SK-N-SH (cell line): ENCODE data around the gene RBP3. TPM values are rescaled to one million over a fixed set of nuclear protein-coding genes. Genes with fewer than 3 reads are reported as not detected.

Source experiments
- CTCF ChIA-PET: fragments of 300-600, 350-600 bp; formaldehyde crosslinking; extraction: SDS; loops from one replicate; lab custom pipeline; 2021; lab: Yijun Ruan, JAX
- POLR2A ChIA-PET: fragments of 350-600 bp; sonication (Branson Sonifier 250); formaldehyde crosslinking; extraction: SDS; loops from one replicate; lab custom pipeline; 2020; ENCODE audit warnings: antibody characterized with exemption, inconsistent platforms; lab: Yijun Ruan, JAX
- DNase-seq: peaks from one replicate; pipeline ENCODE4 v3.0.0; 2012
- H2AFZ ChIP-seq: fragments of 200-600 bp; sonication (generic); 2 replicates; pipeline ENCODE4 v1.8.1; 2016; ENCODE audit warnings: antibody characterized with exemption, mild to moderate bottlenecking, low read depth
- H3F3A ChIP-seq: fragments of 200-600 bp; sonication (generic); replicated peaks from 2 replicates; pipeline ENCODE3; 2016; ENCODE audit warnings: antibody characterized with exemption, mild to moderate bottlenecking; ENCODE audit not compliant: insufficient read depth
- H3K27ac ChIP-seq, 2 experiments: fragments of 200-500 bp in 1 of 2; fragments of 200-600 bp in 1 of 2; sonication (Bioruptor generic) in 1 of 2; sonication (generic), shearing (Covaris generic) in 1 of 2; 2 replicates each; pipeline versions ENCODE4 v1.5.1 to v1.6.1; 2014 to 2016; ENCODE audit warnings: low read depth in 2 of 2, inconsistent platforms in 1 of 2, low read length in 1 of 2, mild to moderate bottlenecking in 1 of 2, mixed read lengths in 1 of 2
- H3K27me3 ChIP-seq: fragments of 200-600 bp; sonication (generic), shearing (Covaris generic); 2 replicates; pipeline ENCODE4 v1.6.1; 2016; ENCODE audit warnings: mixed run types; ENCODE audit not compliant: insufficient read depth
- H3K36me3 ChIP-seq, 2 experiments: fragments of 200-500 bp in 1 of 2; fragments of 200-600 bp in 1 of 2; sonication (Bioruptor generic) in 1 of 2; sonication (generic) in 1 of 2; replicated peaks in 1 of 2; 2 replicates each; pipeline versions ENCODE3 to v1.5.1; 2014 to 2016; ENCODE audit warnings: low read length in 1 of 2, mild to moderate bottlenecking in 1 of 2; ENCODE audit not compliant: insufficient read depth in 2 of 2, control insufficient read depth in 1 of 2
- H3K4me1 ChIP-seq, 2 experiments: fragments of 200-500 bp in 1 of 2; fragments of 200-600 bp in 1 of 2; sonication (Bioruptor generic) in 1 of 2; sonication (generic), shearing (Covaris generic) in 1 of 2; 2 replicates each; pipeline versions ENCODE4 v1.5.1 to v1.6.1; 2014 to 2016; ENCODE audit warnings: low read depth in 1 of 2, low read length in 1 of 2, mixed run types in 1 of 2; ENCODE audit not compliant: insufficient read depth in 2 of 2, control insufficient read depth in 1 of 2
- H3K4me2 ChIP-seq: fragments of 200-600 bp; sonication (generic), shearing (Covaris generic); 2 replicates; pipeline ENCODE4 v1.6.1; 2017; ENCODE audit warnings: mixed run types
- H3K4me3 ChIP-seq, 2 experiments: fragments of 200-500 bp in 1 of 2; fragments of 200-600 bp in 1 of 2; sonication (Bioruptor generic) in 1 of 2; sonication (generic), shearing (Covaris generic) in 1 of 2; 2 replicates each; pipeline versions ENCODE4 v1.5.1 to v1.8.1; 2014 to 2016; ENCODE audit warnings: low read depth in 2 of 2, inconsistent platforms in 1 of 2, low read length in 1 of 2, mild to moderate bottlenecking in 1 of 2, mixed read lengths in 1 of 2, moderate library complexity in 1 of 2
- H3K79me2 ChIP-seq: fragments of 200-600 bp; sonication (generic); 2 replicates; pipeline ENCODE4 v1.8.1; 2017; ENCODE audit warnings: mild to moderate bottlenecking; ENCODE audit not compliant: insufficient read depth
- H3K9ac ChIP-seq: fragments of 200-600 bp; sonication (generic); 2 replicates; pipeline ENCODE4 v1.6.1; 2017; ENCODE audit warnings: mixed run types
- H3K9me2 ChIP-seq: fragments of 200-600 bp; sonication (generic); 2 replicates; pipeline ENCODE4 v1.6.1; 2017; ENCODE audit warnings: mixed run types
- H3K9me3 ChIP-seq: fragments of 200-600 bp; sonication (generic); 2 replicates; pipeline ENCODE4 v1.6.1; 2017; ENCODE audit warnings: mixed run types, mild to moderate bottlenecking, moderate library complexity
- H4K20me1 ChIP-seq: fragments of 200-600 bp; sonication (generic); 2 replicates; pipeline ENCODE4 v1.6.1; 2017; ENCODE audit warnings: mild to moderate bottlenecking, mixed run types; ENCODE audit not compliant: insufficient read depth
- CHD2 ChIP-seq: fragments of 150-350 bp; IDR thresholded peaks from 2 replicates; pipeline ENCODE4 v1.6.1; 2018; ENCODE audit warnings: low read length; ENCODE audit not compliant: partially characterized antibody
- ELF1 ChIP-seq: IDR thresholded peaks from 2 replicates; pipeline ENCODE4 v1.4.0; 2012
- EP300 ChIP-seq, 2 experiments: IDR thresholded peaks; 2 replicates each; pipeline versions ENCODE4 v1.4.0 to v1.6.1; 2012; ENCODE audit warnings: borderline replicate concordance in 1 of 2, low read depth in 1 of 2, low read length in 1 of 2
- EZH2phosphoT487 ChIP-seq: fragments of 200-600 bp; sonication (generic); IDR thresholded peaks from 2 replicates; pipeline ENCODE4 v1.6.1; 2017; ENCODE audit warnings: low read depth, mixed run types, mild to moderate bottlenecking, antibody characterized with exemption, moderate library complexity, borderline replicate concordance
- FOSL2 ChIP-seq: IDR thresholded peaks from 2 replicates; pipeline ENCODE4 v1.4.0; 2012; ENCODE audit warnings: low read depth, mild to moderate bottlenecking, moderate library complexity, borderline replicate concordance
- GABPA ChIP-seq: IDR thresholded peaks from 2 replicates; pipeline ENCODE4 v1.4.0; 2012; ENCODE audit warnings: low read depth, mild to moderate bottlenecking
- GATA2 ChIP-seq: sonication (generic); formaldehyde crosslinking; IDR thresholded peaks from 2 replicates; pipeline ENCODE4 v1.5.0; 2020; ENCODE audit warnings: mild to moderate bottlenecking, missing genetic modification reagents
- MXI1 ChIP-seq: IDR thresholded peaks from 2 replicates; pipeline ENCODE4 v1.6.1; 2012; ENCODE audit warnings: mild to moderate bottlenecking, low read depth, low read length, improper control_type of control experiment
- NFIC ChIP-seq: IDR thresholded peaks from 2 replicates; pipeline ENCODE4 v1.4.0; 2012; ENCODE audit warnings: borderline replicate concordance
- NRF1 ChIP-seq: IDR thresholded peaks from 2 replicates; pipeline ENCODE4 v1.6.1; 2012; ENCODE audit warnings: low read depth, mild to moderate bottlenecking, low read length
- RFX5 ChIP-seq: IDR thresholded peaks from 2 replicates; pipeline ENCODE4 v1.6.1; 2012; ENCODE audit warnings: mild to moderate bottlenecking, improper control_type of control experiment, low read length
- RXRA ChIP-seq: IDR thresholded peaks from 2 replicates; pipeline ENCODE4 v1.4.0; 2012; ENCODE audit warnings: low read depth, mild to moderate bottlenecking, borderline replicate concordance
- SIN3A ChIP-seq: IDR thresholded peaks from 2 replicates; pipeline ENCODE4 v1.6.1; 2012; ENCODE audit warnings: low read depth, mild to moderate bottlenecking, low read length, moderate library complexity, borderline replicate concordance
- TAF1 ChIP-seq: IDR thresholded peaks from 2 replicates; pipeline ENCODE4 v1.6.1; 2012; ENCODE audit warnings: low read depth, mild to moderate bottlenecking, low read length, moderate library complexity, borderline replicate concordance
- TEAD4 ChIP-seq: IDR thresholded peaks from 2 replicates; pipeline ENCODE4 v1.4.0; 2012; ENCODE audit warnings: mild to moderate bottlenecking, borderline replicate concordance; ENCODE audit not compliant: insufficient read depth
- YY1 ChIP-seq: IDR thresholded peaks from 2 replicates; pipeline ENCODE4 v1.4.0; 2012; ENCODE audit warnings: low read depth, mild to moderate bottlenecking
- WGBS: methylation state at CpG from one replicate; pipeline ENCODE4 v1.1.6; 2017; ENCODE audit warnings: low lambda C conversion rate; 5-methylcytosine and 5-hydroxymethylcytosine counted together
- polyA plus RNA-seq, 3 experiments: library from polyadenylated mRNA; depleted of rRNA; stranded (reverse); fragments of >200 nt; gene quantifications; 2 replicates each; pipeline ENCODE4 v1.2.3, GENCODE V29; 2012
- TF ChIP-seq, protein P1 (sequence below): IDR thresholded peaks from 2 replicates; pipeline ENCODE4 v1.4.0; 2012; ENCODE audit warnings: low read depth, borderline replicate concordance
- TF ChIP-seq, protein P2 (sequence below): fragments of 150-350 bp; IDR thresholded peaks from 2 replicates; pipeline ENCODE4 v1.6.1; 2016; ENCODE audit warnings: mild to moderate bottlenecking, low read depth, low read length
- TF ChIP-seq, protein P3 (sequence below): fragments of 200-600 bp; sonication (generic); IDR thresholded peaks from 2 replicates; pipeline ENCODE4 v1.6.1; 2017; ENCODE audit warnings: antibody characterized with exemption, mild to moderate bottlenecking, moderate library complexity
- TF ChIP-seq, protein P4 (sequence below): IDR thresholded peaks from 2 replicates; pipeline ENCODE4 v1.4.0; 2012; ENCODE audit warnings: low read depth

The RBP3 gene
- polyA plus RNA-seq, 1 of the 3 experiments (the other 2 are of a cell fraction), result not detected

DNA sequence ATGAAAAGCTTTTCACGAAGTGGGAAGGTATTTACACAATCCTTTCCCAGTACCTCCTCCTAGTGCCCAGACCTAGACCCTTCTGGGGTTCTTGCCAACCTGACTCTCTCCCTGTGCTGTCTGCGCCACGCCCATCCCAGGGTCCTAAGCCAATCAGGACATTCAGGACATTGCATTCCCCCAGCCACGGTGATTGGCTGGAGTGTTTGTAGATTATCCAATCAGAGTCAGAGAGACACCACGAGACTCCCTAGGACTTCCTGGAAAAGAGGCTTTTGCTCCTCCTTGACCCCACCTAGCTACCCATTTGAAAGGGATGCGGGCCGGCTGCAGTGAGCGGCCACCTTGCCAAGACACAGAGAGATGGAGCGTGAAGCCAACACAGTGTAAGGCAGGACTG, 29.5 kb upstream of the RBP3 start:
- Histone ChIP-seq H3F3A (no peaks in the 10 kb centered on the region), H3K9ac (no peak overlapping the region), H3K27ac (no peak overlapping the region), H3K4me2 (no peak overlapping the region), H3K36me3 (no peaks in the 10 kb centered on the region), H3K27me3 (peaks cover 6% of the 10 kb centered on the region; the same call in 1 of the 2 replicates), H4K20me1 (no peaks in the 10 kb centered on the region), H3K4me3 (no peak overlapping the region), H2AFZ (no peak overlapping the region), H3K4me1 (peaks cover 0 to 12% of the 10 kb centered on the region in 2 experiments; a peak in 1 of 4 replicates), H3K79me2 (no peaks in the 10 kb centered on the region), H3K9me2 (no peaks in the 10 kb centered on the region), H3K9me3 (no peaks in the 10 kb centered on the region)
- no peak for DNase-seq
- ChIA-PET CTCF (interaction anchor here (1.1 to 3.3 kb wide), 3 partner anchors 10 to 294 kb away, joined by 4 to 18 read pairs (median 5); no protein-coding TSS in a partner anchor), POLR2A (no interaction called here)
- WGBS, result 57% methylated on average over 9 of the region's 9 CpGs
- TF ChIP-seq NFIC (no peak), TEAD4 (no peak), ELF1 (no peak), TAF1 (no peak), RXRA (no peak), FOSL2 (no peak), YY1 (no peak)
- TF ChIP-seq, protein P1, sequence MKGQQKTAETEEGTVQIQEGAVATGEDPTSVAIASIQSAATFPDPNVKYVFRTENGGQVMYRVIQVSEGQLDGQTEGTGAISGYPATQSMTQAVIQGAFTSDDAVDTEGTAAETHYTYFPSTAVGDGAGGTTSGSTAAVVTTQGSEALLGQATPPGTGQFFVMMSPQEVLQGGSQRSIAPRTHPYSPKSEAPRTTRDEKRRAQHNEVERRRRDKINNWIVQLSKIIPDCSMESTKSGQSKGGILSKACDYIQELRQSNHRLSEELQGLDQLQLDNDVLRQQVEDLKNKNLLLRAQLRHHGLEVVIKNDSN, result no peak

DNA sequence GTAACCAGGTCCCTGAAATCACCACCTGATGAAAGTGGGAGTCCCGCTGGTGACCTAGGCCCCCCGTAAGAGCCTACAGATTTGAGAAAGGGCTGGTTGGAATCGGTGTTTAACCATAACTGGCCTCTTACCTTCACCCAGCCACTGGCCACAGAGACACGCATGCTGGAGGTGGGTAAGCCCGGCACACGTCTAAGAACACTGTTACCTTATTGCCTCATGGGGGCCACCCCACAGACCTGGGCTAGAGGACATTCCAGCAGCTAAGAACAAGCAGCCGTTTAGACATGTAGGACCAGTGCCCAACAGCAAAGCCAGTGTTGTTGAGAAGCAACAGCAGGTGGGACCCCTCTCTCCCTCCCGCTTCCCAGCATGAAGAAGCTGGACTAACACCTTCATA, 28.4 kb upstream of the RBP3 start:
- CTCF ChIA-PET, result interaction anchor here (0.9 to 3.3 kb wide), 3 partner anchors 13 to 295 kb away, joined by 3 to 18 read pairs (median 8); no protein-coding TSS in a partner anchor

DNA sequence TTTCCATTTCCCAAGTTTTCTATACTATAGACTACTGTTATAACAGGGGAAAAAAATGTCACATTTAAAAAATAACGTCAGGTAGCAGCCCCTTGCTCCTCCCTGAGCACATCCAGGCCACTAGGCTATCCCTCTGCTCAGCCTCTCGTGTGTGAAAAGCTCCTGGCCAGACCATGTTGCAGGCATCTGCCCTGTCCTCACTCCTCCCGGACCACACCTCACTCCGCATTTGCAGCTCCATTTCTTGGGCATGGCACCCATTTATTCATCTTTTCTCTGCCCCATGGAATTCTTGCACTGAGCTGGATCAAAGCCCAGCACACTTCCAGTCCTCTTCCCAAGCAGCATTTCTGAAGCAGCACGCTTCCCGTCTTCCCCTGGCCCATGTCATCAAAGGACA, 27.4 kb upstream of the RBP3 start:
- Histone ChIP-seq H3K9ac (no peak overlapping the region), H3K4me1 (peaks cover 0 to 12% of the 10 kb centered on the region in 2 experiments; a peak in 1 of 4 replicates), H3F3A (no peaks in the 10 kb centered on the region), H3K27ac (no peak overlapping the region), H2AFZ (no peak overlapping the region), H3K79me2 (no peaks in the 10 kb centered on the region), H3K9me3 (no peaks in the 10 kb centered on the region), H4K20me1 (no peaks in the 10 kb centered on the region), H3K4me3 (no peak overlapping the region), H3K36me3 (no peaks in the 10 kb centered on the region), H3K4me2 (no peak overlapping the region), H3K27me3 (peaks cover 6% of the 10 kb centered on the region; the same call in 1 of the 2 replicates), H3K9me2 (no peaks in the 10 kb centered on the region)
- CTCF ChIA-PET, result interaction anchor here (2.1 kb wide), 2 partner anchors 9 to 296 kb away, joined by 7 to 8 read pairs; no protein-coding TSS in a partner anchor
- 34% methylated on average over 6 of the region's 6 CpGs for WGBS
- no peak for DNase-seq
- POLR2A ChIA-PET, result no interaction called here
- TF ChIP-seq RFX5 (no peak), GATA2 (CRISPR knock-in tag) (no peak), EP300 (IDR thresholded peaks at IDR 0.05; ENCODE audit: borderline replicate concordance in 1 of 2, low read depth in 1 of 2, low read length in 1 of 2) (no peak), MXI1 (no peak), SIN3A (no peak), EZH2phosphoT487 (no peak), TEAD4 (no peak)
- TF ChIP-seq, protein P2, sequence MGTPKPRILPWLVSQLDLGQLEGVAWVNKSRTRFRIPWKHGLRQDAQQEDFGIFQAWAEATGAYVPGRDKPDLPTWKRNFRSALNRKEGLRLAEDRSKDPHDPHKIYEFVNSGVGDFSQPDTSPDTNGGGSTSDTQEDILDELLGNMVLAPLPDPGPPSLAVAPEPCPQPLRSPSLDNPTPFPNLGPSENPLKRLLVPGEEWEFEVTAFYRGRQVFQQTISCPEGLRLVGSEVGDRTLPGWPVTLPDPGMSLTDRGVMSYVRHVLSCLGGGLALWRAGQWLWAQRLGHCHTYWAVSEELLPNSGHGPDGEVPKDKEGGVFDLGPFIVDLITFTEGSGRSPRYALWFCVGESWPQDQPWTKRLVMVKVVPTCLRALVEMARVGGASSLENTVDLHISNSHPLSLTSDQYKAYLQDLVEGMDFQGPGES, result no peak
- TF ChIP-seq, protein P3, sequence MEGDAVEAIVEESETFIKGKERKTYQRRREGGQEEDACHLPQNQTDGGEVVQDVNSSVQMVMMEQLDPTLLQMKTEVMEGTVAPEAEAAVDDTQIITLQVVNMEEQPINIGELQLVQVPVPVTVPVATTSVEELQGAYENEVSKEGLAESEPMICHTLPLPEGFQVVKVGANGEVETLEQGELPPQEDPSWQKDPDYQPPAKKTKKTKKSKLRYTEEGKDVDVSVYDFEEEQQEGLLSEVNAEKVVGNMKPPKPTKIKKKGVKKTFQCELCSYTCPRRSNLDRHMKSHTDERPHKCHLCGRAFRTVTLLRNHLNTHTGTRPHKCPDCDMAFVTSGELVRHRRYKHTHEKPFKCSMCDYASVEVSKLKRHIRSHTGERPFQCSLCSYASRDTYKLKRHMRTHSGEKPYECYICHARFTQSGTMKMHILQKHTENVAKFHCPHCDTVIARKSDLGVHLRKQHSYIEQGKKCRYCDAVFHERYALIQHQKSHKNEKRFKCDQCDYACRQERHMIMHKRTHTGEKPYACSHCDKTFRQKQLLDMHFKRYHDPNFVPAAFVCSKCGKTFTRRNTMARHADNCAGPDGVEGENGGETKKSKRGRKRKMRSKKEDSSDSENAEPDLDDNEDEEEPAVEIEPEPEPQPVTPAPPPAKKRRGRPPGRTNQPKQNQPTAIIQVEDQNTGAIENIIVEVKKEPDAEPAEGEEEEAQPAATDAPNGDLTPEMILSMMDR, result no peak
- TF ChIP-seq, protein P4, sequence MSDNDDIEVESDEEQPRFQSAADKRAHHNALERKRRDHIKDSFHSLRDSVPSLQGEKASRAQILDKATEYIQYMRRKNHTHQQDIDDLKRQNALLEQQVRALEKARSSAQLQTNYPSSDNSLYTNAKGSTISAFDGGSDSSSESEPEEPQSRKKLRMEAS, result no peak

More for the DNA sequence above, 28.4 kb upstream of the RBP3 start:
- Histone ChIP-seq H3K9me3 (no peaks in the 10 kb centered on the region), H3K36me3 (no peaks in the 10 kb centered on the region), H3K4me3 (no peak overlapping the region), H3K9ac (no peak overlapping the region), H3K9me2 (no peaks in the 10 kb centered on the region), H4K20me1 (no peaks in the 10 kb centered on the region), H2AFZ (no peak overlapping the region), H3K79me2 (no peaks in the 10 kb centered on the region), H3K4me2 (no peak overlapping the region), H3F3A (no peaks in the 10 kb centered on the region), H3K27me3 (peaks cover 6% of the 10 kb centered on the region; the same call in 1 of the 2 replicates), H3K27ac (no peak overlapping the region), H3K4me1 (peaks cover 0 to 12% of the 10 kb centered on the region in 2 experiments; a peak in 1 of 4 replicates)
- no peak for TF ChIP-seq CHD2
- TF ChIP-seq TAF1, result no peak
- TF ChIP-seq SIN3A, result no peak
- no peak for TF ChIP-seq GABPA
- no peak for TF ChIP-seq ELF1
- no peak for TF ChIP-seq EP300 (IDR thresholded peaks at IDR 0.05; ENCODE audit: borderline replicate concordance in 1 of 2, low read depth in 1 of 2, low read length in 1 of 2)
- no peak for TF ChIP-seq NRF1
- DNase-seq, result no peak
- POLR2A ChIA-PET, result no interaction called here
- 47% methylated on average over 7 of the region's 8 CpGs for WGBS
